Left lung (tissue), 10 donors: ENCODE results near the gene FAM81B. TPM values are rescaled to one million over a fixed set of nuclear protein-coding genes. Genes with fewer than 3 reads are reported as not detected.

Experiments used
- ATAC-seq: fragments of 200-7000 bp; cut with Tn5 transposase; one replicate; pipeline ENCODE4 v1.9.1; 2020; ENCODE audit warnings: moderate library complexity
- DNase-seq, 4 donors: peaks; one replicate each; pipeline ENCODE4 v3.0.0-alpha.2; 2013 to 2020
- H3K27ac ChIP-seq, 2 donors: fragments of 200-600 bp; sonication (generic) in 1 of 2; one replicate each; pipeline versions ENCODE4 v1.5.0 to v1.8.0; 2020 to 2021
- H3K27me3 ChIP-seq, 2 donors: fragments of 200-600 bp; sonication (generic) in 1 of 2; one replicate each; pipeline versions ENCODE4 v1.5.0 to v1.8.0; 2020 to 2021
- H3K36me3 ChIP-seq, 2 donors: fragments of 200-600 bp; sonication (generic) in 1 of 2; one replicate each; pipeline versions ENCODE4 v1.5.0 to v1.8.0; 2020 to 2021
- H3K4me1 ChIP-seq, 2 donors: fragments of 200-600 bp; one replicate each; pipeline ENCODE4 v1.8.0; 2021
- H3K4me3 ChIP-seq, 2 donors: fragments of 200-600 bp; sonication (generic) in 1 of 2; one replicate each; pipeline versions ENCODE4 v1.5.0 to v1.8.0; 2020 to 2021; ENCODE audit warnings: mild to moderate bottlenecking in 1 of 2
- H3K9me3 ChIP-seq, 2 donors: fragments of 200-600 bp; sonication (generic) in 1 of 2; one replicate each; pipeline versions ENCODE4 v1.5.0 to v1.8.0; 2020 to 2021
- CTCF ChIP-seq, 2 donors: fragments of 200-600 bp; sonication (generic) in 1 of 2; IDR thresholded peaks; one replicate each; pipeline versions ENCODE4 v1.5.0 to v1.8.0; 2021; ENCODE audit warnings: antibody characterized with exemption in 2 of 2
- intact Hi-C, 2 donors: fragments of 100-400 bp; cut with DNase I; formaldehyde crosslinking; loops; one replicate each; pipeline versions ENCODE4 v1.11.2 to v1.14.2; 2022
- polyA plus RNA-seq, 6 donors: library from polyadenylated mRNA; unstranded; fragments of 120-200 nt; gene quantifications; one replicate each; pipeline ENCODE4 v1.2.1, GENCODE V29; 2013; ENCODE audit not compliant: insufficient read length in 6 of 6
- total RNA-seq, 2 donors: library from RNA; stranded (reverse); fragmentation: NEBNext Ultra II Directional; extraction: Animal tissue kit (Norgen Biotek cat#: 25700); gene quantifications; one replicate each; pipeline ENCODE4 v1.2.1, GENCODE V29; 2021
- donor health status: DM: no; HTN: yes; CAD: no.
- donor health status: DM: no; HTN: no; CAD: no.

Gene FAM81B
- total and polyA plus RNA-seq, 8 donors: 0.90 to 12.3 (median 4.4) TPM

GRCh38 chr5:95398989-95399388 lies 7.8 kb downstream of the FAM81B start:
- Histone ChIP-seq H3K36me3 (no peaks in the 10 kb centered on the region), H3K4me1 (no peaks in the 10 kb centered on the region), H3K27me3 (no peaks in the 10 kb centered on the region), H3K9me3 (no peaks in the 10 kb centered on the region), H3K27ac (no peak overlapping the region), H3K4me3 (no peak overlapping the region)
- TF ChIP-seq CTCF (IDR thresholded peaks at IDR 0.05): no peak
- ATAC-seq: no peak
- intact Hi-C loops: no loop called here
- no peak for DNase-seq

DNA sequence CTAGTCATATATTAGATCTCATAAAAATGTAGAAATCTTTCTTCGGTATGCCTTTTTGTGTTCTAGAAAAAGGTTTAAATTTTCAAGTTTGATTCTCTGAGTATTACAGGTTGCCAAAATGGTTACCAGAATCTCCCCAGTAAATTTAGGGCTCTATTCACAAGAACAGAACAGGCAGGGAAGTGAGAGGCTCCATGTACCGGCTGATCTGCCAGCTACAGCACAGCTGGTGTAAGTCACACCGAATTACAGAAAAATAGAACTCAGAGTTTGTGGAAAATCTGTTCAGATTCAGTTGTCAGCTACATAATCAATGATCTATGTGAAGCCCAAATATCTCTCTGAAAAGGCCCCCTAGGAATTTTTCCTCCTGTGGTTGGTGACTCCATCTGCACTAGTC lies 10.5 kb downstream of the FAM81B start:
- no peak overlapping the region for H3K27ac ChIP-seq
- no peak for TF ChIP-seq CTCF (IDR thresholded peaks at IDR 0.05)
- H3K27me3 ChIP-seq: no peaks in the 10 kb centered on the region
- intact Hi-C loops: no loop called here
- H3K36me3 ChIP-seq: no peaks in the 10 kb centered on the region
- H3K4me3 ChIP-seq: no peak overlapping the region
- H3K4me1 ChIP-seq: no peaks in the 10 kb centered on the region
- DNase-seq: no peak
- H3K9me3 ChIP-seq: no peaks in the 10 kb centered on the region
- no peak for ATAC-seq

- H3K27ac ChIP-seq: no peak overlapping the region
- no peaks in the 10 kb centered on the region for H3K4me1 ChIP-seq
- intact Hi-C loops: no loop called here
- H3K9me3 ChIP-seq: no peaks in the 10 kb centered on the region
- H3K27me3 ChIP-seq: no peaks in the 10 kb centered on the region
- ATAC-seq: no peak
- no peak for DNase-seq
- H3K4me3 ChIP-seq: no peak overlapping the region
- TF ChIP-seq CTCF (IDR thresholded peaks at IDR 0.05): no peak
- H3K36me3 ChIP-seq: no peaks in the 10 kb centered on the region
Observed at GRCh38 chr5:95403996-95404395, 12.8 kb downstream of the FAM81B start.

DNA sequence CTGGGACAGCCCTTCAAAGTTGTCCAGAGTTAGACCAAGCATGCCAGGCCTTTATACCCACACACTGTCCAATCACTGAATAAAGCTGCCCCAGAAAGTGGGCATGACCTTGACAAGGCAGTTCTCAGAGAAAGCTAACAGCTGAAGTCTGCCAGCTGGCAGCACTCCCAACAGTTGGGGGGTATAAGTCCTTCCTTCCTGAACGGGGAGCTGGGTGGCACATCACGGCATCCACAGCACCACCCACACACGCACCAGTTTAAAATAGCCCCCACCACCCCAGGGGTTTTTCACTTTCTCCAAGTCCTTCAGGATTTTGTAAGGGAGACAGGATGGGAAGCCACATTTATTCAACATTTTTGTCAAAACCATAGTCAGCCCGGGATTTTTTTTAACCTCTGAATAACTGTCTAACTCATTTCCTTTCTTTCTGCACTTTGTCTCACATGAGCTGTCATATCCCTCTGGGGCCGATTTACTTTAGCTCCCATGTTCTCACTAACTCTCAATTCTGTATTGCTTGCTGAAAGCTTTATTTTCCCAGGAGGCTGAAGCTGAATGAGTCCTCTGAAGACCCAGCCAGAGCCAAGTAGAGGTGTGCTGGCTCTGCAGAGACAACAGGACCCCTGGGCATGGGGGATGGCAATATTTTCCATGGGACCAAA lies 15.4 kb downstream of the FAM81B start:
- Histone ChIP-seq H3K27ac (no peak overlapping the region), H3K27me3 (no peaks in the 10 kb centered on the region), H3K4me3 (no peak overlapping the region), H3K36me3 (no peaks in the 10 kb centered on the region), H3K4me1 (no peaks in the 10 kb centered on the region), H3K9me3 (no peaks in the 10 kb centered on the region)
- DNase-seq (no peak), ATAC-seq (no peak)
- TF ChIP-seq CTCF (IDR thresholded peaks at IDR 0.05): no peak
- intact Hi-C loops: no loop called here

GRCh38 chr5:95410279-95410678 lies 19.1 kb downstream of the FAM81B start:
- no peaks in the 10 kb centered on the region for H3K9me3 ChIP-seq
- no peak overlapping the region for H3K4me3 ChIP-seq
- DNase-seq: no peak
- no peak for TF ChIP-seq CTCF (IDR thresholded peaks at IDR 0.05)
- H3K27me3 ChIP-seq: no peaks in the 10 kb centered on the region
- H3K4me1 ChIP-seq: no peaks in the 10 kb centered on the region
- H3K36me3 ChIP-seq: no peaks in the 10 kb centered on the region
- intact Hi-C loops: no loop called here
- no peak for ATAC-seq
- no peak overlapping the region for H3K27ac ChIP-seq
